ENCODE results near the gene KRT80.

DNA sequence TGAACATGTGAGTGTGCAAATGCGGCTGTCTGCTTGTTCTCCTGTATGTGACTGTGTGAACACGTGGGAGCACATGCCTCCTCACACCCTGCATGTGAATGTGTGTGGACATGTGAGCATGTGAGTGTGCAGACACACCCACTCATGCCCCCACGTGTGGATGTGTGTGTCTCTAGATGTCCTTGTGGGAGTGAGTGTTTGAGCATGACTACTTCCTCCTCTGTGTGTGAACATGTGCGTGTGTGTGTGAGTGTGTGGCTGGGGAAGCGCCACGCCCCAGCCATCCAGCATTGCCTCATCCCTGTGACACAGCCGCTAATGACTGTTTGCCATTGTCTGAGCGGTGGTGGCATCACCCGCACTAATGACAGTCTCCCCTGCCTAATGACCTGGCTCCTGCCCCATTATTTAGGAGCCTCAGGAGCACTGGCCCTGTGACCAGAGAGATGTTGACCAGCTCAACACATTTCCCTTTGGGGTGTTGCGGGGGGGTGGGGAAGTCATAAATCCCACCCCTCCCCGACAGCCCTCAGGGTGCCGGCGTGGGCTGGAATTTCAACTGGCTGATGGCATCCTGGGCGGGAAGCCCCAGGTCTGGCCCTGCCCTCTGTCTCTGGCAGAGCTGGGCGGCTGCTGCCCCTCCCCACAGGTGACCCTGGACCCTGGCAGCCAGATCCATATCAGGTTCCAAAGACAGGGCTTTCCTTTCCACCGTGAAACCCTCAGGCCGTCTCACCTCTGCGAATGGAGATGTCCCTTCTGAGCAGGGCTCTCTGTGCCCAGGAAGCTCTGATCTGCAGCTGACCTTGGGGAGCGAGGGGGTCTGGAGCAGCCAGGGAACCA lies 11.5 kb upstream of the KRT80 start:
- TF ChIP-seq, protein P1, sequence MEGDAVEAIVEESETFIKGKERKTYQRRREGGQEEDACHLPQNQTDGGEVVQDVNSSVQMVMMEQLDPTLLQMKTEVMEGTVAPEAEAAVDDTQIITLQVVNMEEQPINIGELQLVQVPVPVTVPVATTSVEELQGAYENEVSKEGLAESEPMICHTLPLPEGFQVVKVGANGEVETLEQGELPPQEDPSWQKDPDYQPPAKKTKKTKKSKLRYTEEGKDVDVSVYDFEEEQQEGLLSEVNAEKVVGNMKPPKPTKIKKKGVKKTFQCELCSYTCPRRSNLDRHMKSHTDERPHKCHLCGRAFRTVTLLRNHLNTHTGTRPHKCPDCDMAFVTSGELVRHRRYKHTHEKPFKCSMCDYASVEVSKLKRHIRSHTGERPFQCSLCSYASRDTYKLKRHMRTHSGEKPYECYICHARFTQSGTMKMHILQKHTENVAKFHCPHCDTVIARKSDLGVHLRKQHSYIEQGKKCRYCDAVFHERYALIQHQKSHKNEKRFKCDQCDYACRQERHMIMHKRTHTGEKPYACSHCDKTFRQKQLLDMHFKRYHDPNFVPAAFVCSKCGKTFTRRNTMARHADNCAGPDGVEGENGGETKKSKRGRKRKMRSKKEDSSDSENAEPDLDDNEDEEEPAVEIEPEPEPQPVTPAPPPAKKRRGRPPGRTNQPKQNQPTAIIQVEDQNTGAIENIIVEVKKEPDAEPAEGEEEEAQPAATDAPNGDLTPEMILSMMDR (IDR thresholded peaks at IDR 0.05), result no peak
- TF ChIP-seq EP300 (IDR thresholded peaks at IDR 0.05) (peak; percentile 73; a peak in 3 of 5 replicates), PHF8 (IDR thresholded peaks at IDR 0.05; ENCODE audit: borderline replicate concordance, low read depth) (no peak), MYC (IDR thresholded peaks at IDR 0.05; ENCODE audit: borderline replicate concordance, low read length) (peak; percentile 87), POLR2A (IDR thresholded peaks at IDR 0.05; ENCODE audit: low read length) (no peak), KDM5A (IDR thresholded peaks at IDR 0.05) (no peak), EHMT2 (IDR thresholded peaks at IDR 0.05; ENCODE audit: low read depth) (no peak), RAD21 (conservative IDR thresholded peaks at IDR 0.05 in 1 of 2, IDR thresholded peaks at IDR 0.05 in 1 of 2) (no peak), BHLHE40 (IDR thresholded peaks at IDR 0.05; ENCODE audit: low read depth, low read length) (no peak; the same call in none of the 2 replicates)
